ENCODE data around the gene CAP2. TPM values are rescaled to one million over a fixed set of nuclear protein-coding genes. Genes with fewer than 3 reads are reported as not detected.

The CAP2 gene
- total RNA-seq, 4 donors from 2014 or later, result 11.8 to 27.6 (median 15.0) TPM

DNA sequence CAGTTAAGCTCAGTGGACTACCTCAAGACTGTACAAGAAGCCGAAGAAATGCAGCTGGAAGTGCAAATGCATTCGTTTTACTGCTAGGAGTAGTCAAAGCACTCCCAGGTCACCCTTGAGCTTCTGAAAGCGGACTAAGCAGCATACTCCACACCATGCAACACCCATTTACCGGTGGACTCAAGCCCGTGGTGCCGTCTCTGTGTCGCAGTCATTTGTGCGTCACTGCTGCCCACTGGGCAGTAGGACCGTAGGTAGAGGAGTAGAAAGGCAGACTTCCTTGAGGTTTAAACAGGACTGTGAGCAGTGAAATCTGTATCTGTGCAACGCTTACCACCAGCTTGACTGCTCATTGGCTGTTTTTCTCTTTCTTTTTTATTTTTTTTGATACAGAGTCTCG, 117.7 kb downstream of the CAP2 start:
- no peak overlapping the region for H3K4me3 ChIP-seq
- no peaks in the 10 kb centered on the region for H3K27me3 ChIP-seq
- no peaks in the 10 kb centered on the region for H3K4me1 ChIP-seq
- intact Hi-C loops (cut with DNase I; ENCODE audit: low total_unique reads), result no loop called here
- H3K27ac ChIP-seq, result no peak overlapping the region
- TF ChIP-seq POLR2A (IDR thresholded peaks at IDR 0.05), result no peak
- TF ChIP-seq, protein P1, sequence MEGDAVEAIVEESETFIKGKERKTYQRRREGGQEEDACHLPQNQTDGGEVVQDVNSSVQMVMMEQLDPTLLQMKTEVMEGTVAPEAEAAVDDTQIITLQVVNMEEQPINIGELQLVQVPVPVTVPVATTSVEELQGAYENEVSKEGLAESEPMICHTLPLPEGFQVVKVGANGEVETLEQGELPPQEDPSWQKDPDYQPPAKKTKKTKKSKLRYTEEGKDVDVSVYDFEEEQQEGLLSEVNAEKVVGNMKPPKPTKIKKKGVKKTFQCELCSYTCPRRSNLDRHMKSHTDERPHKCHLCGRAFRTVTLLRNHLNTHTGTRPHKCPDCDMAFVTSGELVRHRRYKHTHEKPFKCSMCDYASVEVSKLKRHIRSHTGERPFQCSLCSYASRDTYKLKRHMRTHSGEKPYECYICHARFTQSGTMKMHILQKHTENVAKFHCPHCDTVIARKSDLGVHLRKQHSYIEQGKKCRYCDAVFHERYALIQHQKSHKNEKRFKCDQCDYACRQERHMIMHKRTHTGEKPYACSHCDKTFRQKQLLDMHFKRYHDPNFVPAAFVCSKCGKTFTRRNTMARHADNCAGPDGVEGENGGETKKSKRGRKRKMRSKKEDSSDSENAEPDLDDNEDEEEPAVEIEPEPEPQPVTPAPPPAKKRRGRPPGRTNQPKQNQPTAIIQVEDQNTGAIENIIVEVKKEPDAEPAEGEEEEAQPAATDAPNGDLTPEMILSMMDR (IDR thresholded peaks at IDR 0.05), result no peak
- H3K9me3 ChIP-seq, result no peaks in the 10 kb centered on the region
- no peaks in the 10 kb centered on the region for H3K36me3 ChIP-seq
- DNase-seq, result no peak

GRCh38 chr6:17511580-17511979, 118.2 kb downstream of the CAP2 start:
- no peak overlapping the region for H3K27ac ChIP-seq
- intact Hi-C loops (cut with DNase I; ENCODE audit: low total_unique reads), result no loop called here
- H3K9me3 ChIP-seq, result no peaks in the 10 kb centered on the region
- H3K36me3 ChIP-seq, result no peaks in the 10 kb centered on the region
- H3K4me1 ChIP-seq, result no peaks in the 10 kb centered on the region
- TF ChIP-seq, protein P1 (IDR thresholded peaks at IDR 0.05), result no peak
- no peak for TF ChIP-seq POLR2A (IDR thresholded peaks at IDR 0.05)
- H3K27me3 ChIP-seq, result no peaks in the 10 kb centered on the region
- DNase-seq, result no peak
- no peak overlapping the region for H3K4me3 ChIP-seq

DNA sequence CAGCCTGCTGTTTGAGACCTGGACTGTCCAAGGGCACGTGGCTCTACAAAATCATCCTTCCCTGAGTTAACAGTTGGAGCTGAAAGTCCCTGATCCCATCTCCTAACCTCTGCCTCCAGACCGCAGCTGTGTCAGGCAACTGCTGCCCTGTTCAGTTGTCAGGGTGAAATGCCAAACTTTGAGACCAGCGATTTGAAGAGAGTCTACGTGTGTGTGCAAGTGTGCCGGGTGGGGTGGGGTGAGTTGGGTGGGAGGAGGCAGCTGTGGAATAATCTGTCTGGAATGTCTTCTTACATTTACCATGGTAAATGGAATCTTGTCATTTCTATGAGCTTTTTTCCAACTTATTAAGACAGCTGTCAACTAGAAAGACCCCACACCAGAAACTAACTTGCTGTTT, 125.7 kb downstream of the CAP2 start:
- intact Hi-C loops (cut with DNase I; ENCODE audit: low total_unique reads), result no loop called here
- DNase-seq, result no peak
- no peaks in the 10 kb centered on the region for H3K36me3 ChIP-seq
- no peaks in the 10 kb centered on the region for H3K27me3 ChIP-seq
- H3K9me3 ChIP-seq, result no peaks in the 10 kb centered on the region
- TF ChIP-seq POLR2A (IDR thresholded peaks at IDR 0.05), result no peak
- TF ChIP-seq, protein P1 (IDR thresholded peaks at IDR 0.05), result no peak
- no peak overlapping the region for H3K27ac ChIP-seq
- H3K4me3 ChIP-seq, result no peak overlapping the region
- no peaks in the 10 kb centered on the region for H3K4me1 ChIP-seq

DNA sequence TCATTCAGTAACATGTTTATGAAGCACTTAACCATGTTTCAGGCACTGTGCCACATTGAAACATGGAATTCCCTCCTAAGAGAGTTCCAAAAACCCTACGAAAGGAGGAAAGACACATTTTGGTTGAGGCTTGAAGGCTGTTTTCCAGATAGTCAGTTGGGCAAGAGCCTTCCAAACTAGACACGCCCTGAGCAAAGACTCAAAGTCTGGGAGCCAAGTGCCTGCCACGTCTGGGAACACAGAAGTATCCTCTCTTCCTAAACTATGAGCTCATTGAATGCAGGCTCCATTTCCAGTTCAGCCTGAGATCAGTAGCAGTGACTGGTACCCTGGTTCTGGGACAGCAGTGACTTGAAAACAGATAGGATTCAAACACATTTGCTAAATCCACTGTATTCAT, 132.2 kb downstream of the CAP2 start:
- H3K4me3 ChIP-seq, result no peak overlapping the region
- no peaks in the 10 kb centered on the region for H3K27me3 ChIP-seq
- H3K4me1 ChIP-seq, result no peaks in the 10 kb centered on the region
- no peaks in the 10 kb centered on the region for H3K9me3 ChIP-seq
- TF ChIP-seq, protein P1 (IDR thresholded peaks at IDR 0.05), result no peak
- TF ChIP-seq POLR2A (IDR thresholded peaks at IDR 0.05), result no peak
- H3K36me3 ChIP-seq, result no peaks in the 10 kb centered on the region
- intact Hi-C loops (cut with DNase I; ENCODE audit: low total_unique reads), result no loop called here
- H3K27ac ChIP-seq, result no peak overlapping the region
- no peak for DNase-seq

GRCh38 chr6:17527076-17527475, 133.7 kb downstream of the CAP2 start:
- no peak overlapping the region for H3K27ac ChIP-seq
- no peaks in the 10 kb centered on the region for H3K36me3 ChIP-seq
- no peaks in the 10 kb centered on the region for H3K27me3 ChIP-seq
- H3K9me3 ChIP-seq, result no peaks in the 10 kb centered on the region
- intact Hi-C loops (cut with DNase I; ENCODE audit: low total_unique reads), result no loop called here
- no peak for DNase-seq
- no peaks in the 10 kb centered on the region for H3K4me1 ChIP-seq
- TF ChIP-seq, protein P1 (IDR thresholded peaks at IDR 0.05), result no peak
- TF ChIP-seq POLR2A (IDR thresholded peaks at IDR 0.05), result no peak
- H3K4me3 ChIP-seq, result no peak overlapping the region

Data from uterus (tissue), 4 donors.